IMR-90 (cell line): ENCODE results near the gene CALHM3. TPM values are rescaled to one million over a fixed set of nuclear protein-coding genes. Genes with fewer than 3 reads are reported as not detected.

Source experiments
- ATAC-seq: fragments of 200-7000 bp; cut with Tn5 transposase; 2 replicates; pipeline ENCODE4 v1.9.1; 2020; ENCODE audit warnings: low read depth, mild to moderate bottlenecking, moderate library complexity
- BruUV-seq: library from RNA; stranded (reverse); fragments of 400-500 nt; replicated peaks from 2 replicates; lab custom pipeline; 2021; lab: Mats Ljungman, UMichigan
- CTCF ChIA-PET: fragments of 300-600 bp; formaldehyde crosslinking; extraction: SDS; loops from one replicate; lab custom pipeline; 2021; ENCODE audit warnings: antibody characterized with exemption; lab: Yijun Ruan, JAX
- POLR2A ChIA-PET: fragments of 300-600 bp; sonication (Branson Sonifier 250); formaldehyde crosslinking; loops from one replicate; lab custom pipeline; 2022; ENCODE audit warnings: antibody characterized with exemption; ENCODE audit not compliant: unreplicated experiment; lab: Charles Lee
- DNase-seq: peaks from one replicate; pipeline ENCODE4 v3.0.0; 2013
- H2AFZ ChIP-seq: replicated peaks from 2 replicates; pipeline ENCODE3; 2013; ENCODE audit warnings: low read length, mild to moderate bottlenecking; ENCODE audit not compliant: poor library complexity
- H2AK5ac ChIP-seq: 2 replicates; pipeline ENCODE4 v1.6.1; 2013; ENCODE audit warnings: low read depth, low read length, inconsistent platforms
- H2AK9ac ChIP-seq: replicated peaks from 2 replicates; pipeline ENCODE3; 2013; ENCODE audit warnings: mild to moderate bottlenecking, low read depth, low read length, moderate library complexity; ENCODE audit not compliant: poor library complexity
- H2BK120ac ChIP-seq: 2 replicates; pipeline ENCODE4 v1.6.1; 2013; ENCODE audit warnings: low read depth, low read length, inconsistent platforms
- H2BK15ac ChIP-seq: 3 replicates; pipeline ENCODE4 v1.6.1; 2013; ENCODE audit warnings: low read depth, low read length, inconsistent platforms
- H2BK20ac ChIP-seq: 2 replicates; pipeline ENCODE4 v1.6.1; 2013; ENCODE audit warnings: low read depth, mild to moderate bottlenecking, inconsistent platforms, low read length, moderate library complexity
- H2BK5ac ChIP-seq: 2 replicates; pipeline ENCODE4 v1.6.1; 2013; ENCODE audit warnings: mild to moderate bottlenecking, low read depth, low read length, inconsistent platforms; ENCODE audit not compliant: poor library complexity, severe bottlenecking
- H3K14ac ChIP-seq: replicated peaks from 2 replicates; pipeline ENCODE4 v1.6.1; 2013; ENCODE audit warnings: low read depth, low read length, inconsistent platforms
- H3K18ac ChIP-seq: 2 replicates; pipeline ENCODE4 v1.6.1; 2013; ENCODE audit warnings: low read depth, low read length, control low read depth
- H3K23ac ChIP-seq: 2 replicates; pipeline ENCODE4 v1.6.1; 2013; ENCODE audit warnings: low read depth, low read length, inconsistent platforms
- H3K27ac ChIP-seq: 2 replicates; pipeline ENCODE4 v1.5.1; 2013; ENCODE audit warnings: mild to moderate bottlenecking, control low read depth, low read length; ENCODE audit not compliant: insufficient read depth
- H3K27me3 ChIP-seq: 2 replicates; pipeline ENCODE4 v1.6.1; 2013; ENCODE audit warnings: low read length; ENCODE audit not compliant: control insufficient read depth, insufficient read depth
- H3K36me3 ChIP-seq: 2 replicates; pipeline ENCODE4 v1.6.1; 2013; ENCODE audit warnings: low read length, mixed read lengths; ENCODE audit not compliant: control insufficient read depth, insufficient read depth
- H3K4ac ChIP-seq: 2 replicates; pipeline ENCODE4 v1.6.1; 2013; ENCODE audit warnings: low read depth, low read length, inconsistent platforms
- H3K4me1 ChIP-seq: 2 replicates; pipeline ENCODE4 v1.6.1; 2013; ENCODE audit warnings: low read length, mixed read lengths; ENCODE audit not compliant: control insufficient read depth, insufficient read depth
- H3K4me2 ChIP-seq: 2 replicates; pipeline ENCODE4 v1.6.1; 2013; ENCODE audit warnings: low read depth, mild to moderate bottlenecking, control low read depth, low read length, moderate library complexity
- H3K4me3 ChIP-seq: 2 replicates; pipeline ENCODE4 v1.5.1; 2013; ENCODE audit warnings: low read depth, mild to moderate bottlenecking, control low read depth, low read length, moderate library complexity; ENCODE audit not compliant: insufficient read depth
- H3K56ac ChIP-seq: 2 replicates; pipeline ENCODE4 v1.6.1; 2013; ENCODE audit warnings: low read length, inconsistent platforms; ENCODE audit not compliant: insufficient read depth; ENCODE audit errors: extremely low read depth
- H3K79me1 ChIP-seq, 2 experiments: 2 replicates each; pipeline ENCODE4 v1.6.1; 2013; ENCODE audit warnings: low read length in 2 of 2, inconsistent platforms in 1 of 2, low read depth in 1 of 2
- H3K9ac ChIP-seq: 2 replicates; pipeline ENCODE4 v1.6.1; 2013; ENCODE audit warnings: low read depth, low read length, control low read depth
- H3K9me1 ChIP-seq: 2 replicates; pipeline ENCODE4 v1.6.1; 2013; ENCODE audit warnings: low read length, inconsistent platforms; ENCODE audit not compliant: insufficient read depth
- H3K9me3 ChIP-seq: 2 replicates; pipeline ENCODE4 v1.6.1; 2013; ENCODE audit warnings: low read length; ENCODE audit not compliant: control insufficient read depth, insufficient read depth
- H4K20me1 ChIP-seq: 2 replicates; pipeline ENCODE4 v1.6.1; 2013; ENCODE audit warnings: low read length, inconsistent platforms; ENCODE audit not compliant: insufficient read depth
- H4K5ac ChIP-seq: 2 replicates; pipeline ENCODE4 v1.6.1; 2013; ENCODE audit warnings: mild to moderate bottlenecking, low read depth, low read length, control low read depth
- H4K8ac ChIP-seq, 2 experiments: 2 replicates each; pipeline ENCODE4 v1.6.1; 2013; ENCODE audit warnings: low read depth in 2 of 2, low read length in 2 of 2, control low read depth in 1 of 2, inconsistent platforms in 1 of 2
- H4K91ac ChIP-seq: 2 replicates; pipeline ENCODE4 v1.6.1; 2013; ENCODE audit warnings: low read depth, low read length, inconsistent platforms; ENCODE audit not compliant: insufficient read depth
- BHLHE40 ChIP-seq: fragments of 150-350 bp; IDR thresholded peaks from 2 replicates; pipeline ENCODE4 v1.6.1; 2016; ENCODE audit warnings: mild to moderate bottlenecking, low read depth, low read length
- CEBPB ChIP-seq: IDR thresholded peaks from 2 replicates; pipeline ENCODE4 v1.6.1; 2012; ENCODE audit warnings: low read depth, low read length, improper control_type of control experiment
- CHD1 ChIP-seq: IDR thresholded peaks from 2 replicates; pipeline ENCODE4 v1.6.1; 2012; ENCODE audit warnings: low read depth, low read length, improper control_type of control experiment
- FOS ChIP-seq: fragments of 150-350 bp; IDR thresholded peaks from 2 replicates; pipeline ENCODE4 v1.6.1; 2016; ENCODE audit warnings: low read depth, low read length
- MAFK ChIP-seq: IDR thresholded peaks from 2 replicates; pipeline ENCODE4 v1.6.1; 2012; ENCODE audit warnings: low read depth, low read length, improper control_type of control experiment
- MAZ ChIP-seq: IDR thresholded peaks from 2 replicates; pipeline ENCODE4 v1.6.1; 2012; ENCODE audit warnings: low read depth, mild to moderate bottlenecking, low read length, improper control_type of control experiment, moderate library complexity, borderline replicate concordance
- MXI1 ChIP-seq: IDR thresholded peaks from 2 replicates; pipeline ENCODE4 v1.6.1; 2012; ENCODE audit warnings: low read depth, mild to moderate bottlenecking, low read length, moderate library complexity, borderline replicate concordance
- NFE2L2 ChIP-seq: fragments of 150-350 bp; IDR thresholded peaks from 2 replicates; pipeline ENCODE4 v1.6.1; 2016; ENCODE audit warnings: low read depth, mild to moderate bottlenecking, low read length
- POLR2A ChIP-seq: IDR thresholded peaks from 2 replicates; pipeline ENCODE4 v1.6.1; 2012; ENCODE audit warnings: mild to moderate bottlenecking, low read depth, low read length
- RAD21 ChIP-seq: IDR thresholded peaks from 2 replicates; pipeline ENCODE4 v1.6.1; 2012; ENCODE audit warnings: low read length, improper control_type of control experiment
- RCOR1 ChIP-seq: IDR thresholded peaks from 2 replicates; pipeline ENCODE4 v1.6.1; 2012; ENCODE audit warnings: mild to moderate bottlenecking, low read length, improper control_type of control experiment; ENCODE audit not compliant: insufficient replicate concordance
- RFX5 ChIP-seq: IDR thresholded peaks from 2 replicates; pipeline ENCODE4 v1.8.0; 2012; ENCODE audit warnings: low read depth, mild to moderate bottlenecking, low read length, moderate library complexity
- SMC3 ChIP-seq: fragments of 150-350 bp; IDR thresholded peaks from 2 replicates; pipeline ENCODE4 v1.6.1; 2016; ENCODE audit warnings: low read depth, mild to moderate bottlenecking, antibody characterized with exemption, low read length, moderate library complexity
- WGBS, 2 experiments: methylation state at CpG; one replicate each; pipeline versions ENCODE4 v1.1.5 to v1.1.7; 2013; ENCODE audit warnings: missing lambda C conversion rate in 2 of 2; ENCODE audit not compliant: insufficient read length in 1 of 2; ENCODE audit errors: extremely low coverage in 2 of 2; 5-methylcytosine and 5-hydroxymethylcytosine counted together
- dilution Hi-C: fragments of 300-500 bp; cut with HindIII; formaldehyde crosslinking; loops from one replicate; pipeline ENCODE4 v1.14.3; 2018; ENCODE audit warnings: low sequenced_read_pairs; ENCODE audit not compliant: unreplicated experiment
- in situ Hi-C: fragments of 300-500 bp; cut with MboI; formaldehyde crosslinking; loops from 3 replicates; pipeline ENCODE4 v1.14.3; 2019; ENCODE audit warnings: low sequenced_read_pairs, inconsistent platforms, mixed read lengths
- intact Hi-C: fragments of 100-400 bp; cut with micrococcal nuclease; formaldehyde crosslinking; loops from 2 replicates; pipeline ENCODE4 v1.10.0; 2022
- polyA plus RNA-seq, 3 experiments: library from polyadenylated mRNA; depleted of rRNA; stranded (reverse); fragments of >200 nt; gene quantifications; 2 replicates each; pipeline ENCODE4 v1.2.3, GENCODE V29; 2012; ENCODE audit warnings: low replicate concordance in 1 of 3
- total RNA-seq: library from RNA; depleted of rRNA; stranded (reverse); fragments of >200 nt; gene quantifications from 2 replicates; pipeline ENCODE4 v1.2.3, GENCODE V29; 2012
- TF ChIP-seq, protein P1 (sequence below): conservative IDR thresholded peaks from 2 replicates; pipeline ENCODE4 v1.5.1; 2012; ENCODE audit warnings: mild to moderate bottlenecking, low read depth, low read length, improper control_type of control experiment
- TF ChIP-seq, protein P2 (sequence below): fragments of 150-350 bp; IDR thresholded peaks from 2 replicates; pipeline ENCODE4 v1.6.1; 2017; ENCODE audit warnings: mild to moderate bottlenecking, antibody characterized with exemption, low read length, low read depth
- TF ChIP-seq, protein P3 (sequence below): fragments of 150-350 bp; IDR thresholded peaks from 2 replicates; pipeline ENCODE4 v1.6.1; 2016; ENCODE audit warnings: low read depth, mild to moderate bottlenecking, low read length, moderate library complexity, borderline replicate concordance

The CALHM3 gene
- total and polyA plus RNA-seq, 2 of the 4 experiments (the other 2 are of a cell fraction) = not detected

GRCh38 chr10:103444478-103444877, 34.6 kb downstream of the CALHM3 start:
- Histone ChIP-seq H3K9me1 (peaks cover 2% of the 10 kb centered on the region; the same call in 1 of the 2 replicates), H2BK120ac (no peak overlapping the region), H3K18ac (no peak overlapping the region), H3K23ac (no peak overlapping the region), H3K79me1 (peaks cover 0 to 16% of the 10 kb centered on the region in 2 experiments; a peak in 1 of 4 replicates), H2AK9ac (no peak overlapping the region), H3K56ac (no peak overlapping the region), H3K4me2 (no peak overlapping the region), H2AK5ac (no peak overlapping the region), H2BK15ac (no peak overlapping the region), H4K5ac (no peak overlapping the region), H3K9me3 (no peaks in the 10 kb centered on the region), H3K27me3 (no peaks in the 10 kb centered on the region), H3K27ac (no peak overlapping the region), H4K8ac (no peak overlapping the region), H3K14ac (no peak overlapping the region), H2AFZ (no peak overlapping the region), H3K36me3 (peaks cover 73% of the 10 kb centered on the region), H2BK5ac (no peak overlapping the region), H3K4ac (no peak overlapping the region), H4K91ac (no peak overlapping the region), H3K9ac (no peak overlapping the region), H2BK20ac (no peak overlapping the region), H4K20me1 (peaks cover 12% of the 10 kb centered on the region; the same call in 1 of the 2 replicates), H3K4me1 (no peaks in the 10 kb centered on the region; the same call in 1 of the 2 replicates), H3K4me3 (no peak overlapping the region)
- intact Hi-C loops (no loop called here), dilution Hi-C loops (no loop called here), in situ Hi-C loops (no loop called here)
- no TSS peak for BruUV-seq
- TF ChIP-seq NFE2L2 (no peak), RFX5 (no peak), CHD1 (no peak), CEBPB (no peak), FOS (no peak), MAZ (no peak), BHLHE40 (no peak), MXI1 (no peak), SMC3 (no peak), MAFK (no peak), POLR2A (no peak), RCOR1 (no peak), RAD21 (no peak)
- TF ChIP-seq, protein P1, sequence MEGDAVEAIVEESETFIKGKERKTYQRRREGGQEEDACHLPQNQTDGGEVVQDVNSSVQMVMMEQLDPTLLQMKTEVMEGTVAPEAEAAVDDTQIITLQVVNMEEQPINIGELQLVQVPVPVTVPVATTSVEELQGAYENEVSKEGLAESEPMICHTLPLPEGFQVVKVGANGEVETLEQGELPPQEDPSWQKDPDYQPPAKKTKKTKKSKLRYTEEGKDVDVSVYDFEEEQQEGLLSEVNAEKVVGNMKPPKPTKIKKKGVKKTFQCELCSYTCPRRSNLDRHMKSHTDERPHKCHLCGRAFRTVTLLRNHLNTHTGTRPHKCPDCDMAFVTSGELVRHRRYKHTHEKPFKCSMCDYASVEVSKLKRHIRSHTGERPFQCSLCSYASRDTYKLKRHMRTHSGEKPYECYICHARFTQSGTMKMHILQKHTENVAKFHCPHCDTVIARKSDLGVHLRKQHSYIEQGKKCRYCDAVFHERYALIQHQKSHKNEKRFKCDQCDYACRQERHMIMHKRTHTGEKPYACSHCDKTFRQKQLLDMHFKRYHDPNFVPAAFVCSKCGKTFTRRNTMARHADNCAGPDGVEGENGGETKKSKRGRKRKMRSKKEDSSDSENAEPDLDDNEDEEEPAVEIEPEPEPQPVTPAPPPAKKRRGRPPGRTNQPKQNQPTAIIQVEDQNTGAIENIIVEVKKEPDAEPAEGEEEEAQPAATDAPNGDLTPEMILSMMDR = no peak
- TF ChIP-seq, protein P2, sequence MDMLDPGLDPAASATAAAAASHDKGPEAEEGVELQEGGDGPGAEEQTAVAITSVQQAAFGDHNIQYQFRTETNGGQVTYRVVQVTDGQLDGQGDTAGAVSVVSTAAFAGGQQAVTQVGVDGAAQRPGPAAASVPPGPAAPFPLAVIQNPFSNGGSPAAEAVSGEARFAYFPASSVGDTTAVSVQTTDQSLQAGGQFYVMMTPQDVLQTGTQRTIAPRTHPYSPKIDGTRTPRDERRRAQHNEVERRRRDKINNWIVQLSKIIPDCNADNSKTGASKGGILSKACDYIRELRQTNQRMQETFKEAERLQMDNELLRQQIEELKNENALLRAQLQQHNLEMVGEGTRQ = no peak
- TF ChIP-seq, protein P3, sequence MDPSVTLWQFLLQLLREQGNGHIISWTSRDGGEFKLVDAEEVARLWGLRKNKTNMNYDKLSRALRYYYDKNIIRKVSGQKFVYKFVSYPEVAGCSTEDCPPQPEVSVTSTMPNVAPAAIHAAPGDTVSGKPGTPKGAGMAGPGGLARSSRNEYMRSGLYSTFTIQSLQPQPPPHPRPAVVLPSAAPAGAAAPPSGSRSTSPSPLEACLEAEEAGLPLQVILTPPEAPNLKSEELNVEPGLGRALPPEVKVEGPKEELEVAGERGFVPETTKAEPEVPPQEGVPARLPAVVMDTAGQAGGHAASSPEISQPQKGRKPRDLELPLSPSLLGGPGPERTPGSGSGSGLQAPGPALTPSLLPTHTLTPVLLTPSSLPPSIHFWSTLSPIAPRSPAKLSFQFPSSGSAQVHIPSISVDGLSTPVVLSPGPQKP = no peak
- DNase-seq = no peak
- POLR2A ChIA-PET = no interaction called here
- CTCF ChIA-PET = no interaction called here
- ATAC-seq = no peak
- 95% methylated on average over 10 of the region's 10 CpGs; no CpG with 5 or more reads in 1 of the 2 experiments for WGBS, 2 experiments
